ENCODE results near the gene ZKSCAN5.

- no peak for TF ChIP-seq CTCF (IDR thresholded peaks at IDR 0.05)
- TF ChIP-seq POLR2AphosphoS5 (IDR thresholded peaks at IDR 0.05), result no peak
Observed at GRCh38 chr7:99460651-99461050, 43.8 kb upstream of the ZKSCAN5 start.

Data from transverse colon (tissue), 4 donors.